HG03520 (cell line): ENCODE data around the gene LPAR1.

Experiments used
- ATAC-seq: cut with Tn5 transposase; IDR thresholded peaks from one replicate; pipeline ENCODE4 v1.9.1; 2021; ENCODE audit warnings: mild to moderate bottlenecking, moderate library complexity; ENCODE audit not compliant: unreplicated experiment

Gene LPAR1

DNA sequence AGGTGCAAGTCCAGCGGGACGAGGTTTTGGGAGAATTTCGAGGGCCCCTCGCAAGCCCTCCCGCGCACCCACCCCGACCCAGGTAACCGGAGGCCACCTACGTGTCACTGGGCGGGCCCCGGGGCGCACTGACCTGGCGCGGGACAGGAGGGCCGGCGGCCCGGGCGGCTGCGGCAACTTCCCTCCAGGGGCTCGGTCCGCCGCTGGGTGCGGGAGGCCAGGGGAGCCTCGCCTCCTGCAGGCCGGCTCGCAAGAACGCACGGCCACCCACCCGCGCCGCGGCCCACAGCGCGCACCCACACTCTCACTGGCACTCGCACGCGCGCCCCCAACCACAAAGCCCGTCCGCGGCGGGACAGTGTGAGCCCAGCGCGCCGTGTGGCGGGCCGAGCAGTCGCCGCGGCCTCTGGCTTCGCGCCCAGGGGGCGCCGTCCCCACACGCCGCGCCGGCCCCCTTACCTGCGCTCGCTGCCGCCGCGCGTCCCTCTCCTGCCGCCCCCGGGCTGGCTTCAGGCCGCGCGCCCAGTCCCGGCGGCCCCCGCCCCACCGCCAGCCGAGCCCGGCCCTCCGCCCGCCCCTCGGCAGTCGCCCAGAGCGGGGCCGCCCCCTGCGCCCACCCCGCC is 451 bp downstream of the LPAR1 start:
- peak; percentile 45 for ATAC-seq

DNA sequence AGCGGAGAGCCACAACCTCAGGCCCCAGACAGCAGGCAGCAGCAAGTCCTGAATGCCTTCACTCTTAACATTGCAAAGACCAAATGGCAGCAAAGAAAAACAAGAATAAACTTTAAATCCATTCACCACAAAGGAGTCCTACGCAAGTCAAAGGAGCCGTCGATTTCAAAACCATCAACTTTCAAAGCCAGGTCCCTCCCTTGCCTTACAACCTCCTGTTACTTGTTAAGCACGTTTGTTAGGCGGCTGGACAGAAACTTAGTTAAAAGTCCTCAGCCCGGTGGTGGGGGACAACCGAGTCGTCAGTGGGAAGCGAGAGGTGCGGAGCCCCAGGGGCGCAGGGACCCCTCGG is 938 bp downstream of the LPAR1 start:
- ATAC-seq, result no peak

DNA sequence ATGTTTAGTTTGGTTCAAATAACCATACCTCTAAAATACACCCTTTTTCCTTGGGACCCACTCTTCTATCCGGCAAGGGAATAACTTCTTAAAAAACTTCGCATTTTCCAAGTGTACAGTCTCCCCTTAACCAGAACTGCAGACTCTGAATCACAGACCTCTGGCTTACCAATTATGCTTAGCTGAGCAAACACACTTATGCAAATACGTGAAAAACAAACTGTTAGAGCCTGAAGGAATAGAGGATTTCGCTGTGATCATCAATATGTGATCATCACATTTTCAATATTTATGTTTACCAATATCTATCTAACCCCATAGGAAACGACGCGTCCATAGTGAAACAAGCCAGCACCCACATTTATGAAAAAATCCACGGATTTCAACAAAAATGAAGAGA is 1.3 kb downstream of the LPAR1 start:
- no peak for ATAC-seq

DNA sequence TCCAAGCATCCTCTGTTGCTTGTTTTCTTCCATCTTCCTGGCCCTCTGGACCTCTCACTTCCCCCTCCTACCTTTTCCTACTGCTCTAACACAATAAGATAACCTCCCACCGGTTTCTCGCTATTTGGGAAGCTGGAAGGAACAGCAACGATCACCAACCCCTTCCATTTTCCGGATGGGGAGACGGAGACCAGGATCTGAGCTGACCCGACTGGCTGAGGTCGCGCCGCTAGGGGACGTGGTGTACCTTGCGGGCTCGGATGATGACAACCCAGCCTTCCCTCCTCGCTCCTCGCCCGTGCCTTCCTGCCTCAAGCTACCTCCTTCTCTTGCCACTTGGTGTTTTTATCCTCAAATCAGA is 1.9 kb downstream of the LPAR1 start:
- ATAC-seq, result no peak

DNA sequence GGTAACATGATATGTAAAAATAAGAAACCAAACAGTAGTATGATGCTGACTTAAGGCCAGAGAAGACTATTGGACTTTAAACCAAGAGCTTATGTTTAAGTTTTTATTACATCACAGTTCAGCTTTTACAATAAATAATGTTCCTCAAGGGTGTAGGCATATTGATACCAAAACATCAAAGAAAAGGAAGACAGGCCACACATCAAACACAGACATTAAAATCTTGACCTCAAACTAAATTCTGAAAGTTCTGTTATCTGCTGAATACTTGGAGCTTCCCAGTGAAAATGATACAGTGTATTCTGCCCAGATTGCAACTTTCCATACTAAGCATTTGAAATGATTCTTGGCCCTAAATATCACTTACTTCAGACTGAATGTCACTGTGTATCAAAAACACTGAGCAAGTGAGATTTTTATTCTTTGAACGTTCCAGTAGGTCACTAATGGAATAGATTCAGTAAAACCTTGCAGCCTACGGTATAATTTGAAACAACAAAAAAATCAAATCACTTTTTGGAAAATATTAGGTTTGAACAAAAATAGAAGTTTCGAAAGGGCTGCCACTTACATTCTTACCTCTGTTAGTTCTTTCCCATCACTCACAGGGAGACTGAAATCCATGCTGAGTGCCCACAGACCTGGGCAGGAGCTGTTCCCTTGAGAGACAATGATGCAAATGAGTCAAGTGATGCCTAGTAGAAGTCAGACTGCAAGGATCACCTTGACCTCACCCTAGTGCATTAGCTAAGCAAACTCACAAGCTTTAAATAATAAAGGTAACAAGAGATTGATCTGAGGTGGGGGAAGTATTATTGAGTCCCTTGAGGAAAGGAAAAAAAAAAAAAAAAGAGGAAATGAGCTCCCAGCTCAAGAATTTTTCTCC is 2.5 kb downstream of the LPAR1 start:
- no peak for ATAC-seq

DNA sequence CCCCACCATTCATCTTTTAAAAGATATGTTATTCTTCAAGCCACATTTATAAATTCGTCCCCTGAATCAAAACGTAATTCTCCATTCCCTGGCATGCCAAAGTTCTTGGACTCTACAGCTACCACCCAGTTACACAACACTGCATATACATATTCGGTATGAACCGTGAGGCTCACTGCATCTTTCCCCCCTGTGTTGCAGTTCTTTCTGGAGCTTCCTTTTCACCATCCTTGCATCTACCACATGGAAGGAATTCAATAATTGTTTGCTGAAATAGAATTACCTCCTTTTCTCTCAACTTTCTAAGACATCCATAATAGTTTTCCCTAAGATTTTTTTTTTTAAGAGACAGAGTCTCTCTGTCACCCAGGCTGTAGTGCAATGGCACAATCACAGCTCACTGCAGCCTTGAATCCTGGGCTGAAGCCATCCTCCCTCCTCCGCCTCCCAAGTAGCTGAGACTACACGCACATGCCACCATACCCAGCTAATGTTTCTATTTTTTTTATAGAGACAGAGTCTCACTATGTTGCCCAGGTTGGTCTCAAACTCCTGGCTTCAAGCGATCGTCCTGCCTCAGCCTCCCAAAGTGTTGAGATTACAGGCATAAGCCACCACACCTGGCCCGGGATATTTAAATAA is 3.3 kb downstream of the LPAR1 start:
- ATAC-seq, result no peak

DNA sequence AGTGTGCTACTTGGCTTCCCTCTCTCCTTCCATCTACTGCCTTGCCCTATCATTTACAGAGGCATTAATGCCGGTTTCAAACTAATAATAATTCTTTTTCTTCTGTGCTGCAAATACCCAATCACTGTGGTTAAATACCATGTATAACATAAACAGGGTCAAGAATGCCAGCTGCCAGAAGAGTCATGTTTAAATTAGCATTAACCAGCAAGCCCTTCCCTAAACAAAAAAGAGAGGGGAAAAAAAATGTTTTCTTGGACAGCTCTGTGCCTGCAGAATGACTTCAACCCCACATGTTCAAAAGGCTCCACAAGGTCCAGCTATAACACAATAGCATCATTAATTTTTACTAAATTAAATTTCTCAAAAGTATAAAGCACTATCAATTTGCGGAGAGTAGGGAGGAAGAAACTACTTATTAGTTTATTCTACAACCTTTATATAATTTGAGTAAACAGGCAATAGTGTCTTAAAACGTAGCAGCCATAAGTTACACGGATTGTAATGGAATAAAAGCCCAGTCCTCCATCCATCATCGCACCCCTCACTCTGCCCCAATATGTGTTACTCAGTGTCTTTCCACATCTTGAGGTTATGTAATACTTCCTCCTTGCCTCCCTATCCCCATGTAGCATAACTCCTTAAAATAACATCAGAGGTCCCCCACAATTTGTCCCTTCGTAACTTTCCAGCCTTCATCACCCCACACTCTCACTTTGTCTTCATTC is 3.9 kb downstream of the LPAR1 start:
- no peak for ATAC-seq

DNA sequence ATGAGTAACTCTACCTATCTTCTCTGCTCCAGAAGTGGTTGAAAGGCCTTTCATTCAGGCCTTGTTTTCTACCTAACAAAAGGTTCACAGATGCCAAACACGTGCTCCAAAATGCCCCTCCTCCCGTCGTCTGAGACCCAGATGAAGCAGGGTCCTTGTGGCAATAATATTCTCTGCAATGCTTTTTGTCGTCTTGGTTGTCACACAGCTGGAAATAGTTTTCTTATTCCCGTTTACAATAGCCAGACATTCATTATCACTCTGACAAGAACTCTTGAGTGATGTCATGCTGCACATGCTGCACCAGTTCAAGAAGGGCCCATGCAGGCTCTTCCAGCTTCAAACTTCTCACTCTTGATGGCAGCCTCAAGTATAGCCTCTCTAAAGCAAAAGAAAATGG is 7.8 kb downstream of the LPAR1 start:
- ATAC-seq, result no peak

DNA sequence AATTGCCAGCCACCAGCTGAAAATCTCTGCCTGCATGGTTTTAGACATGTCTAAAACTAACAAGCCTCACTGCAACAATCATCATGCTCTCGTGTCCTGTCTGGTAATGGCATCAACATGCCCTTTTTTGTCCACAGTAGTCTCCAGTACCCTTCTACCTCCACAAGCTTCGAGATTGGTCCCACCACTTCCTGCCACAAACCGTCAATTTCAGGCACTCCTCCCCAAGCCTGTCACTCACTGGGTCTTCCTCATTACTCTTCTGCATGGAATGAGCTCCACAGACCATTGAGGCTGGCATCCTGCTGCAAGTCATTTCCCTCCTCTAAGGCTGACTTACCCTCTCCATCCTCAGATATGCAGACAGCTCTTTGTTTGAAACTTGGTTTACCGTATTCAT is 9.0 kb downstream of the LPAR1 start:
- no peak for ATAC-seq

DNA sequence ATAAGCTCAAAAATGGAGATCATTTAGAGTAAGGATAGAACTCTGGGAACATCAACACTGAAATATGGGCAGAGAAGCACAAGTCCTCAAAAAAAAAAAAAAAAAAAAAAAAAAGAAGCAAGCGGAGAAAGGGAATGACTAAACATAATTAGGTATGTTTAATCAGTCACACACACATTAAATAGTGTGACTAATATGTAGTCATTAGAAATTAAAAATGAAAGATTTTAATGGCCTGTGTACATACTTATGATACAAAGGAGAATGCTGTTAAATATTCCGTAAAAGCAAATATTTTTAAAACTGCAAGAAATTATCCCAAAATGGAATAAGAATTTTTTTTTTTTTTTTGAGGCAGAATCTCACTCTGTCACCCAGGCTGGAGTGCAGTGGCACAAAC is 10.5 kb downstream of the LPAR1 start:
- no peak for ATAC-seq

DNA sequence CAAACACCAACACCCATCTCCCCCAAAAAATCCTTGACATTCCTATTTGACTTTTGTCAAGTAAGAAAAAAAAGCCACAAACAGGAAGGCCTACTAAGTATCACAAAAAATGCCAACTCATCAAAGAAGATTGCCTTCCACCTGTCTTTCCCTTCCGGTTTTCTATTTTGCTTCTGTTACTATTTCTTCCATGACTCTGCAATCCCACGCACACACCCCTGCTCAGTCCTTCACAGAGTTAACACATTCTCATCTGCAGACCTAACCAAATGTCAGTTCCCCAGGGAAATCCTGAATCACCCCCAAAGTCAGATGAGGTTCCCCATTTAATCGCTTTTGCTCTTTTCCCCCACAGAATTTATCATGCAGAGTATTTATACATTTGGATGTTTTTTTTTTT is 15.1 kb downstream of the LPAR1 start:
- no peak for ATAC-seq

DNA sequence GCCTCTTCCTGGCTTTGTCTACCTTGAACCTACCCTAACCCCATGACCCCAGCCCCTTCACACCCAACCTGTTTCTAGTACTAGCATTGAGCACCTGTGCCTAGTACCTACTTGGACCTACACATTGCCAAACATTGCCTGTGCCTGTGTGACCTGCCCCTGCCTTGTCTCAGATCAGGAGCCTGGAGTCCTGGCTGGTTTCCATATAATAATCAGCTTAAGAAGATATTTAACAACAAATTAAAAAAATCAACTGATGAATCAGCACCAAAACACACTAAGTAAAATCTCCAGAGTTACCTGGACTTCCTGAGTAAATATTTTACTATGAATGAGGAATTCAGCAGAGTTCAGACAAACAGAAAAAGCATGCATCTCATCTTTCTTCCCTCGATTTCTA is 17.7 kb downstream of the LPAR1 start:
- ATAC-seq, result no peak

DNA sequence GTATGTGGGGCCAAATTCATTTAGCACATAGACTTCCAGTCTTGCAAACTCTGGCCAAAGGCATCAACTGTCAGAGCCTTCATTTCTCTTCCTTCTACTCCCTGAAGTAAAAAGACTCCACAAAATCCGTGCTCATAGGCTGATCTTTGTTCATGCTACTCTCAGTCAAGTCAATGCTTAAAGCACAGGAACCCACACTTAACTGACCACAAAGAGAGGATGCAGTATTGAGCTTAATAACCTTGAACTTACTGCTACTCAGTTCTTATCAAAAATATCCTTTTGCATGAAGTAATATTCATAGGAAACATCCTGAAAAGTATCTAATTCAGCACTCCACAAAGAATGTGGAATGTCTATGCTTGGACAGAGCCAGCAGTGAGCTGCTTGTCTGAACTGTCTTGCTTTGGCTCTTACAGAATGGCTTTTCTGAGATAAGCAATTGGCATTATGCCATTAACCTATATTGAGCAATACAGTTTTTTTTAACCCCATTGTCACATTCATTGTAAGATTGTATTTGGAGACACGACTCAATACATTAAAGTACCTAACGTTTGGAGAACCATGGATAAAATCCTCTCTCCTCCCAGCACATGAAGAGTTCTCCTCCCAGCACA is 21.7 kb downstream of the LPAR1 start:
- ATAC-seq, result no peak

DNA sequence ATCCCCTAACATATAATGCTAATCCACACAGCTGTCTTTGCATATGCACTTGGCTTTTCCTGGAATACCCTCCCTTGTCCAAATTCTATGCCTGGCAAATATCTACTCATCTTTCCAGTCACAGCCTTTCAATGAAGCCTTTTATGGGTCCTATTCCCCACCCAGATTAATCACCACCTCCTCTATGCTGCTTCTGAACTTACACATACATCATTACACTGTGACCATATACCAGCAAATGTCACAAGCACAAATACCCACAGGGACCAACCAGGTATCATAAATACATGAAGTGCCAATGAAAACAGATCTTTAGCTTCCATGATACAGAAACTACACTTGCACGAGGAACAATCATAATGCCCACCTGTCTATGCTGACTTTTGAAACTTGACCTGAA is 22.3 kb downstream of the LPAR1 start:
- ATAC-seq, result no peak

DNA sequence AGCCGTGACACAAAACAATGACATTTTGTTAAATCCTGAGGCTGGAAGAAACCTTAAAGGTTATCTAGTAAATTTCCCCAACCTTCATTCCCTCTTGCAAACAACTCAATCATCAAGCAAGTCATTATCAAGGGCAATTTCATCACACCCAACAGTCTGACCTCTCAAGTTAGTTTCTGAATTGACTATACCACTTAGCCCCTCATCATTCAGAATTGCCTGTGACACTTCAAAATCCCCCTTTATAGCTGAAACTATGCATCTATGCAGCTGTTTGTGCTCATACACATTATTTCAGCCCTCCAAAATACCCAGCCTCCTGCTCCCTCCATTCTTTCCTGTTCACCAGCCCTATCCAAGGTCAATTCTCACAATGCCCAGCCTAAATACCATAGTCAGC is 24.6 kb downstream of the LPAR1 start:
- ATAC-seq, result no peak

DNA sequence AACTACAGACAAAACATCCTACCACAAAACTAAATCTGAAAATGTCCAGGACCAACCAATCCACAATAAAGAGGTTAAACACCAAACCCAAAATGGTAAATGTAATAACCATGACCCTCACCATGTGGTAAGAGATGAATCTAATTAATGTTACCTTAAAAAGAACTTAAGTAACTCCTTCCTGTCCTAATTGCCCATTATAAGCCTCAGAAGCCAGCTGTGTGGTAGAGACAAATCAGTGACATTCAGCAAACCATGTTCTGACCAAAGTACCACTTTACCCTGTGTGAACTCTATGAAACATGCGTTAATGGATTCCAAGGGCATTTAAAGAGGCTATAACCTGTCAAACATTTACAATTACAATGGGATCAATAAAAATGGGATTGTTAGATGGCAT is 25.0 kb downstream of the LPAR1 start:
- ATAC-seq, result no peak

DNA sequence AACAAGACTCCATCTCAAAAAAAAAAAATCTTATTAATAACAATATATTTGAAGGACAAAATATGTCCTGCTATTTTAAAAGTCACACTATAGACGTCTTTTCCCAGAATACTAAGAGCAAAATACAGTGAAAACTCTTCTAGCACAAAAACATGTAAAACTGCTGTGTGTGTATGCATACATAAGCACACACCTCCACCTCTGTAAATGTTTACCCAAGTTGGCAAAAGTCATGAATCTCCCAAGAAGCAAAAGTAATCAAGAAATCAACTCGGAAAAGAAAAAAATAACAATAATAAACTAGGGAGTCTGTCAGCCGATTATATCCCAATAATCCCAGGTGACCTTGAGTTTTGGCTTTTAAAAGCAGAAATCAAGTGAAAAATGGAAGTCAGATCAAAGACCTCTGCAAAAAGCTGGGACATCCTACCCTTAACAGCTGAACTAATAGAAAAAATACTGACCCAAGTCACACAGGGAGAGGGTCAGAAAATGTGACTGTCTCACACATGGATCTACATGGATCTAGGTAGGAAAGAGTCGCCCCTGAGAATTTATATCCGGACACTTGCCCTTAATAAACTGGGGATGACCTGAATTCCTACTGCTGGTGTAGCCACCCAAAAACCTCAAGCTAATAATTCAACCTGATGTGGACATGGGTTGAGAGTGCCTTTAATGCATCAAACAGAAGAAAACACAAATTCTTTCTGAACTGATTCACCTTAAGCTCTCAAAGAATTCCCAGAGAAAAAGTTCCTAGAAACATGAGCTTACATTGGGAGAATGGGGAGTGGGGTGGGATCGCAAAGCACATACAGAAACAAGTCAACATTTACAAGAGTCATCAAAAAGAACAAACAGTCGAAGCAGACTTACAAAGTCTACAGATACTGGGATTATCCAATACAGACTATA is 29.9 kb downstream of the LPAR1 start:
- ATAC-seq, result no peak

DNA sequence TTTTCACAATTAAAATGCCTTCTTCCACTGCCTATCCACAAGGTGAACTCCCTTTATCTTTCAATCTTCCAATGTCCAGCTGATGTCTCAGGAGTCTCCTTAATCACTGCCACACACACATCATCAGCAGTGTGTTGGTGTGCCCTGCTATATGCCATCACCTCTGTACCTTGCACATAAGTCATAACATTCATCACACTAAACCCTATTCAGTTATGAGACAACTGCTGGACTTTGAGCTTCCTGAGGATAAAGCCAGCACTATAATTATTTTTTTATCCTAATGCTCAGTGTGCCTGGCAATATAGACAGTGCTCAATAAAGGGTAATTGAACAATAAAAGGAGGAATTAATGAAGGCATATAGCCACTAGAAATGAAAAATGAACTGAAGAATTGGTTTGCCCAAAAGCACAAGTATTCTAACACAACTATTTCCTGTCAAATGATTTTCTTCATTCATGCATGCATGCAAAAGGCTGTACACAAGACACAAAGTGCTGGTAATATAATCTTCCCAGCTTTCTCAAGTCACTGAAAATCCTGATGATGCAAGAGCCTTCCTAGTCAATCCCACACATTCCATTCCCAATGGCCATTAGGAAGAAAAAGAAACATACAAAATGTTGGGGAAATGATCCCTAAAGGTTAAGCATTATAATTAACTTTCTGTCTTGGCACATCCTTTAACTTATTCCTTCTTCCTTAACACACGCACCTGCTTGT is 32.4 kb downstream of the LPAR1 start:
- no peak for ATAC-seq

DNA sequence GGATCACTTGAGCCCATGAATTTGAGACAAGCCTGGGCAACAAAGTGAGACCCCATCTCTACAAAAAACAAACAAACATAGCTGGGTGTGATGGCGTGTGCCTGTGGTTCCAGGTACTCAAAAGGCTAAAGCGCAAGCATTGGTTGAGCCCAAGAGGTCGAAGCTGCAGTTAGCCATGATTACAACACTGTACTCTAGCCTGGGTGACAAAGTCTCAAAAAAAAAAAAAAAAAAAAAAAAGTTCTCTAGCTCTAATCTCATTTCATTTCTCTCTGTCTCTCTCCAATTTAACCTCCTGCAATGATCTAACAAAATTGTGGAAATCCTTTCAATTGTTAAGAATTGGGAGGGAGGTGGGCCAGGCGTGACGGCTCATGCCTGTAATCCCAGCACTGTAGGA is 33.3 kb downstream of the LPAR1 start:
- ATAC-seq, result no peak

DNA sequence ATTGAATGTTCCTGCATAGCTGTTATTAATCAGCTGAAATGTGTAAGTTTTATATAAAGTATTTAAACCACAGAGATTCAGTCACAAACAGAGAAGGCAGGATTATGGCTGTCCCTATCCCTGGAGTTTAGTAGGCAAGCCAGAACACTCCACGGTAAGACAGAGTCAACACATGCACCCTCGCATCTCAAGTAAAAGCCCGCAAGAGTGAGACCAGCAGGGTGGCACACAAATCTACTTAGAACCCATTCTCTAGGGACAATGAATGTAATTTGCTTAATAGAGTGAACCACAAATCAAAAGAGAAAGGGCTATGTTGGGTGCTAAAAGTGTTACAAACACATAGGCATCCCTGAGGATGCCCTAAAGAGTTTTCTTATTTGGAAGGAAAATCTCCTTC is 35.1 kb downstream of the LPAR1 start:
- ATAC-seq, result no peak
